Inferior parietal cortex (tissue), 1 donor: ENCODE data around the gene SMIM21.

Experiments
- DNase-seq: peaks from one replicate; pipeline ENCODE4 v3.0.0-alpha.2; 2016; ENCODE audit errors: extremely low spot score

SMIM21 gene

DNA sequence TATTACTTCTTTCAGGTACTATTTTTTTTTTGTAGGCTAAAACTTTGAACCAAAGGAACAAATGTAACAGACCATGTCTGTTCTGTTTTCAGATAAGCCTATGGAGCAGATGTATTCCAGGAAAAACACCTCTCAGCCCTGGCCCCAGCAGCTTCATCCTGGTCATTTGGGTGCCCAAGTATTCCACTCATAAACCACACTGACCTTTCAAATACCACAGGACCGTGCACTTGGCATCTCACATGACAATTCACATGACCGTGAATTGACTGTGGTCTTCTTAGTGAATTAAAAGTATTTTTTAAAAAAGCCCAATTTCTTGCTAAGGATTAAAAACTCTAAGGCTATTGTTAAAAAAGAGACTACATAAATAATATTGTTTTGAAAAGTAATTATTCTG is 50.2 kb downstream of the SMIM21 start:
- no peak for DNase-seq

DNA sequence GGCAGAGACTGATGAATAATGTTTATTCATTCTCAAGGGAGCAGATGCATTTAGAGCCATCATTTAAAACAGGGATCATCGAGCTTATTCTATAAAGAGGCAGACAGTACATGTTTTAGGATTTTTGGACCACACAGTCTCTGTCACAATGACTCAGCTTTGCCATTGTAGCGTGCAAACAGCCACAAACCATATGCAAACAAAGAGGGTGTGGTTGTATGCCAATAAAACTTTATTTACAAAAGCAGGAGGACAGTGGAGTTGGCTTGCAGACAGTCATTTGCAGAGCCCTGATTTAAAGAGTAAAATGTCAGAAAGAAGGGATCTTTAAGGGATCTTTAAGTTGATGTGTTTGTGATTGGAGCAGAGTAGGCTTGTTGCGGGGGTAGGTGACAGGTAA is 51.5 kb downstream of the SMIM21 start:
- DNase-seq, result no peak

DNA sequence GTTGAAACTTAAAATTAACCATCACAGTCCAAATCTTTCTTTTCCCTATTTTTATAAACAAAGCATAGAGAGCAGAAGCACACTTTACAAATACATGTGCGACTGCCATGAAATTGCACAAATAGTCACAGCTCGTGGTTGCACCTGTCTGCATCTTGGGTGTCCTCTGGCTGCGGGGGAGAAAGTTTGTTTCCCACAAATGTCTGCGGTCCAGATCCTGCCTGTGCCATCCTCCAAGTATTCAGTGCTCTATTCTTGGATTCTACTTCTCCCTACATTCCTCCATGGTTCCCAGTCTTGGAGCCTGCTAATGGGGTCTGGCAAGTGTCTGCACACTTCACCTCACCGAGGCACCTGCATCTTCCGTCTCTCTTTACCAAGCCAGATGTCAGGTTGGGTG is 52.2 kb downstream of the SMIM21 start:
- DNase-seq, result no peak

DNA sequence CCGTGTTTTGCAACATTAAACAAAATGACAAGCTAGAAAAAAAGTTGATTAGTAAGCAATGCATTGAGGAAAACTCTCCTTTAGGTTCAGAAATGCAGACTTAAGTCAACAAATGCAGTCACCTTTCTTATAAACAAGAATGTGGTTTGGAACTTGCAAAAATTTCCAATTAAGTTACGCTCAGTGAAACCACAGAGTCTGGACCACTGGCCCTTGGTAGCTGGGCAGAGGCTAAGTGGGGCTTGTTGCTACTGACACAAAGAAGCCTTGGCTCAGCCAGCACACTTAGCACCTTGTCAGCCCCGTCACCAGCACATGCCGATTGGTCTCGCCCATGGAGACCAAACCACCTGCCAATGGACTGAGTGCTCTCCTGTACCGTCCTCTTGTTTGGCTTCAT is 53.0 kb downstream of the SMIM21 start:
- no peak for DNase-seq

DNA sequence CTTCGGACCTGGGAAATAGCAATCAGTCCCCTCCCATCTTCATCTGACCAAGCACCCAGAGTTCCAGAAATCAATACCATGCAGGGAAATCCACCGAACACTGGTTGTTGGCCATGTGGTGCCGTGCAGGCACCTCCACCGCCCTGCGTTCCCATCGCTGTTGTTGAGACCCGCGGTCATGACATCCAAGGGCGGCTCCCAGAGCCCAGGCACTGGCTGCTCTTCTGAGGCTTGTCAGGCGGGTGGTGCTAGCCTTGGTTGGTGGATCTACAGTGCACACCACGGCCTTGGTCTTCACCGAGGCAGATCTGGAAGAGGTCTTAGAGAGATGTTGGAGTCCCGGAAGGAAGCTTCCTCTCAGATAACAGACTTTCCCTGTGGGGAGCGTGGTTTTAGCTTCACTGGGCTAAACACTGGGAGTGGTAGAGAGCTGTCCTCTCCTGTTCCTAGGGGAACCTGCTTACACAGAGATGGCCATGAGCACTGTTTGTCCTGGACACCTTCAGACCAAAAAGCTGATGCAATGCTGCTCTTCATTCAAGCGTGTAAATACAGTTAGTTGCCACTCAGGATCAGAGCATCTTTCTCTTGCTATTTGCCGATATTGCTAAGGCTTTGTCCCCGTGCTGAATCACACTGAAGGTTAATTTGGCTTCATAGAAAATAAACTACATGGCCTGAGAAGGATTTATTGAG is 58.3 kb downstream of the SMIM21 start:
- DNase-seq, result no peak

DNA sequence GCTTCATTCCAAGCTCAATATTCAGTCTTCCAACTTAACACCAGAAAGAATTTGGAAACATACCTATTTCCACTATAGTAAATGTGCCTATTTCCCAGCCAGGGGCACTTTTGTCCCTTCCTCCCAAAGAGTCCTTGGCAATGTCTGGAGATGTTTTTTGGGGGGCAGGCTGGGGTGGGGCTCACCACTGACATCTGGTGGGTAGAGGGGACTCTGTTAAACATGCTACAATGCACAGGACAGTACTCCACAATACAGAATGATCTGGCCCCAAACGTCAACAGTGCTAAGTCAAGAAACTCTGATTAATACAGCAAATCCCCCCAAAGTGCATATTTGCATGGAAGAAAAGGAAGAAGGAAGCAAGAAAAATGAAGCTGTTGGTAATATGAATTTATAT is 61.7 kb downstream of the SMIM21 start:
- no peak for DNase-seq

DNA sequence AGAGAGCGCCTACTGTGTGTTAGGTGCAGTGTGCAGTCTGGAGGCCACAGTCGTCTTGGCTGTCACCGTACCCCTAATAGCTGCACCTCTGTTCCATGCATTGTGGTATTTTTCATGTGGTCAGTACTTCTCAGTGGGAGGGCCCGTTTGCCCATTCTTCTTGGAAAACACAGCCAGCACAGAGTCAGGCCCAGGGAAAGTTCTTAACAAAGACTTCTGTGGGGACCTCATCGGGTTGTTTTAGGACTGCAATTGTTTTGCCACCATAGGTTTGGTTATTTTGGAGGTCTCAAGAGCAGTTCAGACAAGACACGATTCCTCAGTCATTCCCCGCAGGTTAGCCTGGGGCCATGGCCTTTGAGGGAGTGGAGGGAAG is 62.3 kb downstream of the SMIM21 start:
- no peak for DNase-seq

DNA sequence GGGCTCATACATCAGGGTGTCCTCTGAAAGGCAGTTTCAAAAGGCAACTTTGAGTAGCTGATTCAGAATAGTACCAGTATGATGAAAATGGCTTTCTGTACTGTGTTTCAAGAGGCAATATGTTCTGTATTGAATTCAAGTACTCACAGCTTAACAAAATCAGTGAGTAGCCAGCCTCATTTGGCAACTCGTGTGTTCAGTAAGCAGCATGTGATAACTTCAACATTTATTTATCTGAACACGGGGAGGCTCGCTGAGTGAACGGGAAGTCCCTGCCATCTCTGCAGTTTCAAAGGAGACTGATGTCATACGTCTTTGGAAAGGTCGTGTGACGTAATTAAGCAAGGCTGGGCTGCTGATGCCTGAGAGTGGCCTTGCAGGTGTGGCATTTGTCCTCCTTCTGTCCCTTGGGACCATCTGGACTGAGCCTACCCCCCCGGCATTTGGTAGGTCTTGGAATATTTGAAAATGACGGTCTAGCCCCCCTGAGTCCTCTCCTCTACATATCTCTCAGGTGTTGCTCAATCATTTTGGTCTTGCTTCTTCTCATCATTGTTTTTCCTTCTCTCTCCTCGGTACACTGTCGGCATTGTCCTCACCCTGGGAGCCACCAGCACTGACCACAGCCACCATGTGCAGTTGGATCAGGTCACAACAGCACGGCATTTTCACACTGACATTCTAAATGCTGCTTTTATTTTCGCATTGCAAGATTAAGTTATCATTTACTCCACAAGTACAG is 62.8 kb downstream of the SMIM21 start:
- no peak for DNase-seq

DNA sequence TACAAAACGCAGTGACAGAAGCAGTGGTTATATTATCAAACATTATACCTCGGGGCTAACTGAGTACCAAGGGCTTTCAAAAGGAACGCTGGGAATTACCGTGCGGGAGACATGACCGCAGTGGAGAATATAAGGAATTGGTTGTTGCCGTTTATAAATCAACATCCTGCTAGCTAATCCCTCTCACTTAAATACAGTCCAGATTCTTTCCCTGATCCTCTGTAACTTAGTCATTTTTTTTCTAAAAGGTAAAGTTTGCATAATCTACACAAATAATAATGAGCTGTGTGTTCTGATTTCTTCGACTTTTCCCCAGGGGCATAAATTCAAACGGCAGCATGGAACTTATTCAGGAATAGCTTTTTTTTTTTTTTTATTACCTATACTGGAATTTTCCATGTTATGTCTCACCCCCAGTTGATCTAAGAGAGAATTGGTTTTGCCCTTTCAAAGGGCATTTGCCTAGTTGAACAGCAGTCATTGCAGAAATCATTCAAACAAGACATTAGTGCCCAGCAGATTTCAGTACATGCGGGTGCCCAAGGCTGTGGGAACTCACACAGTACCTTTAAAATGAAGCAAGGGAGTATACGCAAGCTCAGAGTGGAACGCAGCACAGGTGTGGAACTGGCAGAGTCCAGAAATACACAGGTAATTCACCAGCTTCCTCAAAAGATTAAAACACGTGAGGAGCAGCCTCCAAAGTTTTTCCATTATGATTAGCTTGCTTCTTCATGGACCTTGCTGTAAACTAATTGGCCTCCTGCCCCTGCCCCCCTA is 63.9 kb downstream of the SMIM21 start:
- no peak for DNase-seq

DNA sequence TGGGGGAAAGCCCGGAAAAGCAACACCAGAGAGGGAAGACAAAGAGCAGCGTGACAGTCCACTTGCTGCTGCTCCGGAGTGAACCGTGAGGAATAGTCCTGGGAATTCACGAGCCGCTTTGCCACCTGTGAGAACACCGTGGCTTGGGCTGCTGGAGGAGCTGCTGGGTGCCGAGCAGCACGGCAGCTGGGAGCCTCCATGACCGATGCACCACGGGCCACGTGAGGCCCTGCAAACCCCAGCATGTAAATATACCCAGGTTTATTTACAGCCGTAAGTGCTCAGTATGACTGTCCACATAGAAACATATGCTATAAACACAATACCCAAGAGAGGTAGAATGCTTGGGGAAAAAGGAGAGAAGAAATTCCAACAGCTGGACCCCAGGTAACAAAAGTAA is 65.1 kb downstream of the SMIM21 start:
- DNase-seq, result no peak

DNA sequence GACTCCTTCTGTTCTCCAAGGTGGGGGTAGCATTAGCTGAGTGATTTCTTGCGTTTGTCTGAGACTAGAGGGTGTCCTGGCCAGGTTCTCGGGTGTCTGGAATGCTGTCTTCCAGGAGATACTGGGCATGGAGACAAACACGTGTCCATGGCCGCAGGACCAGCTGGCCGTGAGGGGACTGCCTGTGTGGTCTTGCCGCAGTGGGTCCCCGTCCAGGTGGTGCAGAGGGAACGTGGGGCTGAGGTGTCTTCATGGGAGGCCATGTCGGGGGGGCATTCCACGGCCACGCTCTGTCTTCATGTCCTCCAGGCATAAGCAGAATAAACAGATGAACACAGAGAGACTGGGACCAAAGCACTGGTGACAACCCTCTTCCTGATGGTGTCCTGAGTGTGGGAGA is 66.6 kb downstream of the SMIM21 start:
- no peak for DNase-seq

DNA sequence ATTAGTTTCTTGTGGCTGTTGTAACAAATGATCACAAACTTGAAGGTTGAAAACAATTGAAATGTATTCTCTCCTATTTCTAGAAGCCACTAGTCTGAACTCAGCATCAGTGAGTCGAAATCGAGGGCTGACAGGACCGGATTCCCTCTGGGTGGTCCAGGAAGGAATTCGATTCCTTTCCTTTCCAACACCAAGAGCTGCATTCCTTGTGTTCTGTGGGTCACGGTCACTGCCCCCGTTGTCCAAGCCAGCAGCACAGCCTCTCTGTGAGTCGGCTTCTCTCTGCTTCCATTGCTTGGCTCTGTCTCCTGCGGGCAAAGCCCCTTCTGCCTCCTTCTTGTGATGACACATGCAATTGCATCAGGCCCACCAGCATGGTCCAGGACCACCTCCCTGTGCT is 67.3 kb downstream of the SMIM21 start:
- DNase-seq, result no peak
